ENCODE data around the gene RNPC3. TPM values are rescaled to one million over a fixed set of nuclear protein-coding genes. Genes with fewer than 3 reads are reported as not detected.
"Not testable (repeated sequence)": the region's sequence is repeated elsewhere in the genome, so short reads cannot be mapped to it uniquely, and the experiment has no call there.

Gene RNPC3
- total RNA-seq, 1 donor from 2014 or later, result 18.7 TPM

DNA sequence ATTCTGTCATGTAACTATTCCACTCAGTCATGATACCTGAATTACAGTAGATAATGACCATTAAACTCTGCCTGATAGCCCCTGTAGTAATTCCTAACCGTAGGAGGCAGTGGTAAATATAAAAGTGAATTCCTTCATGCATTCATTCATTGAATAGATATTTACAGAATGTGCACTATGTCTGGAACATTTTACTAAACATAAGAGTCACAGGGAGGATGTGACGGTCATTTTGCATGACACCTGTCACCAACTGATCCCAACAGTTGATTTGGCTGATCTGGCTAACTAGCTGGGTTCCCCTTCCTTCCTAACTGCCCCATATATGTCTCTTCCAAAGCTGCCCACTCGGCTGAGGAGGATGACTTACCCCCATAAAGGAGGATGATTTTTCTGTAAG lies 2.2 kb upstream of the RNPC3 start:
- H3K4me3 Mint-ChIP-seq, result no peak overlapping the region
- H3K27me3 Mint-ChIP-seq, result peaks cover 3% of the 10 kb centered on the region
- intact Hi-C loops (cut with micrococcal nuclease), result no loop called here
- no peak overlapping the region for H3K27ac Mint-ChIP-seq
- peaks cover 5% of the 10 kb centered on the region for H3K36me3 Mint-ChIP-seq (ENCODE audit: low read depth)
- H3K4me1 Mint-ChIP-seq, result peaks cover 19% of the 10 kb centered on the region
- no peak for DNase-seq
- H3K9me3 Mint-ChIP-seq, result no peaks in the 10 kb centered on the region

DNA sequence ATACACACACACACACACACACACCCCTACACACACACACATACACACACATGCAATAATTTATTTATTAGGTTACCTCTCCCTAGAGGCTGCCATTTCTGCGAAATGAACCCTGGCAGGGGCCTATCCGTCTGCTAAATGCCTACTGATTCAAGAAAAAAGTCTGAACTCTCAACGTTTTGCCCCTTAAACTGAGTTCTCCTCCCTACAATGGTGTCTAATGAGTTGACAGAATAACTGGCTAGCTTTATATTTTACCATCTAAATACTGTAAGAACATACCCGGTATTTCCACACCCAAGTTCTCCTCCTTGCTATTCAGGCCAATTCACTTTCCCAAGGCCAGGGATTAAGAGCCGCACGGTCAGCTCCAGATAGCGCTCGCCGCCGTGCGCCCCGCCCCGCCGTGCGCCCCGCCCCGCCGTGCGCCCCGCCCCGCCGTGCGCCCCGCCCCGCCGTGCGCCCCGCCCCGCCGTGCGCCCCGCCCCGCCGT lies 339 bp upstream of the RNPC3 start:
- DNase-seq, result no peak
- Mint-ChIP-seq H3K4me3 (peak overlapping the region; percentile 84), H3K27me3 (peaks cover 3% of the 10 kb centered on the region), H3K4me1 (peaks cover 34% of the 10 kb centered on the region), H3K9me3 (no peaks in the 10 kb centered on the region), H3K27ac (peak overlapping the region; percentile 77), H3K36me3 (ENCODE audit: low read depth) (peaks cover 16% of the 10 kb centered on the region)
- intact Hi-C loops (cut with micrococcal nuclease), result loop anchor here (1.0 to 5.0 kb wide), 2 partner anchors 9 to 158 kb away; no protein-coding TSS in a partner anchor

DNA sequence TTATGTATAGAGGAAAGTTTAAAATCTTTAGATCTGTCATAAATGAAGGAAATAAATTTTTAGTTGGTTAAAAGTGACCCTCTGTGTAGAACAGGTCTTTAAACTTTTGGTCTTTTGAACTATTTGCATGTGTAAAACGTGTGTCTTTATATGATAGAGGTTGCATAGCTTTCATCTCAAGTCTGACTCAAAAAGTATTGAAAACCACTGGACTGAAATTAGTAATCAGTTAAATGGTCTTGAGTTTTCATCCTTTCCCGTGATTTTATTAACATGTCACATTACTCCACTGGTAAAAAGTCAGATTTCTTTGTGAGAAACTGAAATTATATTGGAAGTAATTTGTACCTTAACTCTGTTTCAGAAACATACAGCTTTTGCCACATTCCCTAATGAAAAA lies 1.8 kb downstream of the RNPC3 start:
- Mint-ChIP-seq H3K27ac (peak overlapping the region; percentile 74), H3K27me3 (peaks cover 3% of the 10 kb centered on the region), H3K4me1 (peaks cover 47% of the 10 kb centered on the region), H3K9me3 (no peaks in the 10 kb centered on the region), H3K4me3 (peak overlapping the region; percentile 80), H3K36me3 (ENCODE audit: low read depth) (peaks cover 36% of the 10 kb centered on the region)
- intact Hi-C loops (cut with micrococcal nuclease), result loop anchor here (2.0 to 5.0 kb wide), 2 partner anchors 17 to 160 kb away; no protein-coding TSS in a partner anchor
- no peak for DNase-seq

DNA sequence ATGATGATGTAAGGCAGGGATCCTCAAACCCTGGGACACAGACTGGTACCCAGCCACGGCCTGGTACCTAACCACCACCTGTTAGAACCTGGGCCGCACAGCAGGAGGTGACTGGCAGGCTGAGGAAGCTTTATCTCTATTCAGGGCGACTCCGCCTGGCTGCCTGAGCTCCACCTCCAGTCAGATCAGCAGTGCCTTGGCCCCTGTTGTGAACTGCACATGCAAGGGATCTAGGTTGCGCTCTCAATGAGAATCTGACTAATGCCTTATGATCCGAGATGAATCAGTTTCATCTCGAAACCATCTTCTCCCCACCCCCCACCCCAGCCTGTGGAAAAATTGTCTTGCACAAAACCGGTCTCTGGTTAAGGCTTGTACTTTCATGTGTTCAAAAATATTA lies 4.2 kb downstream of the RNPC3 start:
- Mint-ChIP-seq H3K4me3 (no peak overlapping the region), H3K4me1 (peaks cover 56% of the 10 kb centered on the region), H3K9me3 (no peaks in the 10 kb centered on the region), H3K27ac (no peak overlapping the region), H3K27me3 (no peaks in the 10 kb centered on the region), H3K36me3 (ENCODE audit: low read depth) (peaks cover 51% of the 10 kb centered on the region)
- intact Hi-C loops (cut with micrococcal nuclease), result loop anchor here (5.0 kb wide), 1 partner anchor 162 kb away; no protein-coding TSS in a partner anchor
- no peak for DNase-seq

DNA sequence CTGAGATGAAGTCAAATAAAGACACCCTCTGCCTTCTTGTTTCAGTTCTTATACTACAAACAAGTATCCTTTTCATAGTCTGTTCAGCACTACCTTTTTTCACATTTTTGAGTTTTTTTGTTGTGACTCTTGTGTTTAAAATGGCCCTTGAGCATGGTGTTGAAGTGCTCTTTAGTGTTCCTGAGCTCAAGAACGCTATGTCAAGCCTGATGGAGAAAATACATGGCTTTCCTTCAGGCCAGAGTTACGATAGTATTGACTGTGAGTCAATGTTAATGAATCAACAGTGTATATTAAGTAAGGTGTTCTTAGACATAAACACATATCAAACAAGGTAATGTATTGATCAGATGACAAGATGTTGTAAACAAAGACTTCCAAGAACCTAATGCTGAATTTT lies 12.7 kb downstream of the RNPC3 start:
- no peak overlapping the region for H3K4me3 Mint-ChIP-seq
- H3K36me3 Mint-ChIP-seq (ENCODE audit: low read depth), result peaks cover 46% of the 10 kb centered on the region
- peaks cover 7% of the 10 kb centered on the region for H3K4me1 Mint-ChIP-seq
- intact Hi-C loops (cut with micrococcal nuclease), result no loop called here
- no peaks in the 10 kb centered on the region for H3K27me3 Mint-ChIP-seq
- no peaks in the 10 kb centered on the region for H3K9me3 Mint-ChIP-seq
- H3K27ac Mint-ChIP-seq, result no peak overlapping the region
- DNase-seq, result no peak

DNA sequence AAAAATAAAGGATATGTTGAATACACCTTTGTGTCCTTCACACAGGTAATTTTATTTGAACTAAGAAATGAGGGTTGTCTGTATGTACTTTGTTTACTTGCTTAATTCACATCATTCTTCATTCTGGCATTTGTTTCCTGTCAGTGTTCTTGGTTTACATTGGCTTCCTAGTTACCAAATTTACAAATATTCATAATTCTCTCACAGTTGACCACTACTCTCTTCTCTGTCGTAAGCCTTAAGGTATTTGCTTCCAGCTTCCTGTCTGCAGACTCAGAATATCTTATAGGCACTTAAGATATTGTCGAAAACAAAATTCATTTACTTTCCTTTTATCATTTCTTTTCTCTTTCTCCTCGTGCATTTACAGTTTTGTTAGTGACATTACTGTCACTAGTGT lies 15.9 kb downstream of the RNPC3 start:
- Mint-ChIP-seq H3K36me3 (ENCODE audit: low read depth) (peaks cover 46% of the 10 kb centered on the region), H3K4me3 (no peak overlapping the region), H3K9me3 (no peaks in the 10 kb centered on the region), H3K4me1 (peaks cover 2% of the 10 kb centered on the region), H3K27ac (no peak overlapping the region), H3K27me3 (no peaks in the 10 kb centered on the region)
- DNase-seq, result no peak
- intact Hi-C loops (cut with micrococcal nuclease), result no loop called here

DNA sequence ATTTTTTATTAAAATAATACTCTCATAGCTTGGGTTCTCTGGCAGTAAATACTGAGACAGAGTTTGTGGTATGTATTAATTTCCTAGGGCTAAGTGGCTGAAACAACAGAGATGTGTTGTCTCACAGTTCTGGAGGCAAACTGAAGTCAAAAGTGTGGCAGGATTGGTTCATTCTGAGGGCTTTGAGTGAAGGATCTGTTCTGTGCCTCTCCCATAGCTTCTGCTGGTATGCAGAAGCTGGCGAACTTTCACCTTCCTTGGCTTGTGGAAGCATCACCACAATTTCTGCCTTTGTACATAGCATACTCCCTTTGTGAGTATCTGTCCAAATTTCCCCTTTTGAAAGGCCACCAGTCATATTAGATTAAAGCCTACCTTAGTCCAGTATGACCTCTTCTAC lies 21.0 kb downstream of the RNPC3 start:
- H3K36me3 Mint-ChIP-seq (ENCODE audit: low read depth), result peaks cover 47% of the 10 kb centered on the region

DNA sequence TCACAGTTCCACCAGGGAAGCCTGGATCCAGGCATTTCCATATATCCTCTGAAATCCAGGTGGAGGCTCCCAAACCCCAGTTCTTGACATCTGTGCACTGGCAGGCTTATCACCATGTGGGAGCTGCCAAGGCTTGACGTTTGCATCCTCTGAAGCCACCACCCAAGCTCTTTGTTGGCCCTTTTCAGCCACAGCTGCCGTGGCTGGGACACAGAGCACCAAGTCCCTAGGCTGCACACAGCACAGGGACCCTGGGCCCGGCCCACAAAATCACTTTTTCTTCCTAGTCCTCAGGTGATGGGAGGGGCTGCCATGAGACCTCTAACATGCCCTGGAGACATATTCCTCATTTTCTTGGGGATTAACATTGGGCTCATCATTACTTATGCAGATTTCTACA lies 22.3 kb downstream of the RNPC3 start:
- Mint-ChIP-seq H3K36me3 (ENCODE audit: low read depth) (peaks cover 48% of the 10 kb centered on the region), H3K4me3 (no peak overlapping the region), H3K27me3 (no peaks in the 10 kb centered on the region), H3K27ac (no peak overlapping the region), H3K9me3 (no peaks in the 10 kb centered on the region), H3K4me1 (no peaks in the 10 kb centered on the region)
- intact Hi-C loops (cut with micrococcal nuclease), result no loop called here
- DNase-seq, result no peak

More for the DNA sequence above, 21.0 kb downstream of the RNPC3 start:
- Mint-ChIP-seq H3K9me3 (no peaks in the 10 kb centered on the region), H3K4me1 (peaks cover under 1% of the 10 kb centered on the region), H3K27me3 (no peaks in the 10 kb centered on the region), H3K27ac (no peak overlapping the region), H3K4me3 (no peak overlapping the region)
- intact Hi-C loops (cut with micrococcal nuclease), result no loop called here
- DNase-seq, result no peak

DNA sequence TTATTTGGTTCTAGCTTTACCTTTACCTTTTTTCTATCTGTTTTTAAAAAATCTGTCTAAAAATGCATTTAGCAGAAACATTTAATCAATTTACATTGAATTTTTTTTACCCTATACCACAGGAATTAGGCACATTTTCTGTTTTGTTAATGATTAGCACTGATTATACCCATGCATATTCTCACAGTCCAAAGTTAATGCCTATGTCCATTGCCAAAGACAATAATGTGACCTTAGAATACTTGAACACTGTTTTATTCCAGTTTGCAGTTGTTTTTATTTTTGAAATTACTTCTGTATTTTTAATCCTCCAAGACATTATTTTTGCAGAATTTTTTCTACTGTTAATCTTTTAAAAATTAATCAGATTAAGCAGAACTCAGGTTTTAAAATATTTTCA lies 34.9 kb downstream of the RNPC3 start:
- Mint-ChIP-seq H3K9me3 (no peaks in the 10 kb centered on the region), H3K36me3 (ENCODE audit: low read depth) (peaks cover 14% of the 10 kb centered on the region), H3K4me1 (peaks cover 7% of the 10 kb centered on the region), H3K27ac (no peak overlapping the region), H3K4me3 (no peak overlapping the region), H3K27me3 (no peaks in the 10 kb centered on the region)
- no peak for DNase-seq
- intact Hi-C loops (cut with micrococcal nuclease), result no loop called here

DNA sequence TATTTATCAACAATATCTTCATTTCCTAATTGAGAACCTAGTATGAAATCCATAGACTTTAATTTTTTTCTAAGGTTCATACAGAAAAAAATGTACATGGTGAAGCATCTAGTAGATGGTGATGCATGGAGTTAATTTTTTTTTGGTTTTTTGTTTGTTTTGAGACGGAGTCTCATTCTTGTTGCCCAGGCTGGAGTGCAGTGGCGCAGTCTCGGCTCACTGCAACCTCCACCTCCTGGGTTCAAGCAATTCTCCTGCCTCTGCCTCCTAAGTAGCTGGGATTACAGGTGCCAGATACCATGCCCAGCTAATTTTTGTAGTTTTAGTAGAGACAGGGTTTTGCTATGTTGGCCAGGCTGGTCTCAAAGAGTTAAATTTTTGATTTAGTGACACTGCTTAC lies 35.6 kb downstream of the RNPC3 start:
- H3K36me3 Mint-ChIP-seq (ENCODE audit: low read depth); DNase-seq; H3K27ac Mint-ChIP-seq; H3K27me3 Mint-ChIP-seq; H3K4me1 Mint-ChIP-seq; H3K9me3 Mint-ChIP-seq; intact Hi-C loops (cut with micrococcal nuclease); H3K4me3 Mint-ChIP-seq: not testable (repeated sequence)

DNA sequence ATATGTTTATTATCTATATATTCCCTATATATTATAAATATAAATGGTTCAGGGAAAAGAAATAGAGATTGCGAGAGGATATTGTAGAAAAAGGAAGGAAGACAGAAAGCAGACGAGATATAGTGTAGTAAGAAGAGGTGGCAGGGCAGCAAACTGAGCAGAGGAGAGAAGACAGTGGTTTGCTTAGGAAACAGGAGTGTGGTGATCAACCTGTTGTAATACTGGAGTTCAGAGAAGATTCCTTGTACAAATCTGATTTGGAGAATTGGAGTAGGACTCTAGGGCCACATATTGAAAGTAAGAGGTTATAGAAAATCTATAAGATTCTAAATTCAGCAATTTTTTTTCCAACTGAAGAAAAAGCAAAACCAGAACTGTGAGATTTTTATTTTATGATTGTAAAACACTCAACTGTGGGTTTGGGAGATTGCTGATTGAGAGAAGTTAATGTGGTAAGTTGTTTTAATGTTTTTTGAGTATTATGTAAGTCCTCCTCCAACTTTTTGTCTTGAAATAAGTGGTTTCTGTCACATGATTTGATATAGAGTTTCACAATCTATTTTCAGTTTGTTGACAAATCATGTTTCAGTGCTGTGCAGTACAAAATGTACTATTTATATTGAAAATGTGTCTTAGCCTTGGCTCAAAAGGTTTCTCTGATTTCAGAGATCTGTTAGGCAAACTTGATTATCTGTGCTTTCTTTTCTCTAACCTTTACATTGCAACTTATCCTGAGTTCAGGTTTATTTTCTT lies 36.3 kb downstream of the RNPC3 start:
- no peak for DNase-seq
- Mint-ChIP-seq H3K4me3 (no peak overlapping the region), H3K27me3 (no peaks in the 10 kb centered on the region), H3K4me1 (peaks cover 7% of the 10 kb centered on the region), H3K27ac (no peak overlapping the region), H3K36me3 (ENCODE audit: low read depth) (peaks cover 3% of the 10 kb centered on the region), H3K9me3 (no peaks in the 10 kb centered on the region)
- intact Hi-C loops (cut with micrococcal nuclease), result no loop called here

DNA sequence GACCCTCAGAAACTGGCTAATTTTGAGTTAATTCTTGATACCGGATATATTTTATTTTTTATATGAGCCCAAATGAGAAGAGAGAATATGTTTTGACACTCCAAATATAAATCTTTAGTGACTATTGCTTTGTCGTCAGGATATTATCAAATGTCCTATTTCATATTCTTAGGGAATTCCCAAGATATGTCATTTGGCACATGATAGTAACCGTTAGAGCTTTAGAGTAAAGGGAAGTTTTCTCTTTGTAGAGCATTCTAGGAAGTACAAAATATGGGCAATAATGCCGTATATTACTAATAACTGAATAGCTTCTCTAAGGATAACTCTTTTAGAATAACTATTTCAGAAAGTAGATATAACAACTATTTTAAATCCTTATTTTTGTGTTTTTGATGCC lies 37.6 kb downstream of the RNPC3 start:
- intact Hi-C loops (cut with micrococcal nuclease), result no loop called here
- no peak overlapping the region for H3K27ac Mint-ChIP-seq
- H3K9me3 Mint-ChIP-seq, result no peaks in the 10 kb centered on the region
- H3K4me3 Mint-ChIP-seq, result no peak overlapping the region
- no peaks in the 10 kb centered on the region for H3K36me3 Mint-ChIP-seq (ENCODE audit: low read depth)
- H3K4me1 Mint-ChIP-seq, result peaks cover 7% of the 10 kb centered on the region
- DNase-seq, result no peak
- H3K27me3 Mint-ChIP-seq, result no peaks in the 10 kb centered on the region

DNA sequence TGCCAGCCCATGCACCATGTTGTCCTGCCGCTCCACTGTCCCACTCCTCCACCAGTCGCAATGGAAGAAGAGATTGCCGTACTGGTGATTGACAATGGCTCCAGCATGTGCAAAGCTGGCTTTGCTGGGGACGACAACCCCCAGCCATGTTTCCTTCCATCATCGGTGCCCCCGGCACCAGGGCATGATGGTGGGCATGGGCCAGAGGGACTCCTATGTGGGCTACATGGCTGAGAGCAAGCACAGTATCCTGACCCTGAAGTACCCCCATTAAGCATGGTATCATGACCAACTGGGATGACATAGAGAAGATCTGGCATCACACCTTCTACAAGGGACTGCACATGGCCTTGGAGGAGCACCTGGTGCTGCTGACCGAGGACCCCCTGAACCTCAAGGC lies 44.0 kb downstream of the RNPC3 start:
- Mint-ChIP-seq H3K9me3 (peaks cover 4% of the 10 kb centered on the region), H3K36me3 (ENCODE audit: low read depth) (peaks cover 1% of the 10 kb centered on the region), H3K27me3 (no peaks in the 10 kb centered on the region), H3K27ac (no peak overlapping the region), H3K4me3 (no peak overlapping the region), H3K4me1 (no peaks in the 10 kb centered on the region)
- DNase-seq, result no peak
- intact Hi-C loops (cut with micrococcal nuclease), result no loop called here

DNA sequence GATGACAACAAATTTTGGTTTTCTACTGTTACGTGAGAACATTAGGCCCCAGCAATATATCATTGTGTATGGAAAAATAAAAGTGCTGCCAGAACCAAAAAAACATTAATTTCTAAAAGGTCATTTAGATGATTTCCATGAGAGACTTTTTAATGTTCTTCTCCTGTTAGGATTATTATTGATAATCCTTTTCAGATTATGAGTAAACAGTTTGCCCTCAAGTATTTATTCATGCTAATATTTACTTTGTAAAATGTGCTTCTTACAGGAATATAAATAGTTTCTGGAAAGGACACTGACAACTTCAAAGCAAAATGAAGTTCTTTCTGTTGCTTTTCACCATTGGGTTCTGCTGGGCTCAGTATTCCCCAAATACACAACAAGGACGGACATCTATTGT lies 45.8 kb downstream of the RNPC3 start, which contains the start of gene AMY2B:
TSS of gene AMY2B (plus strand) at position 301 of the 400 bp plus-strand sequence. CDS start at position 315, 14 bp downstream.
- H3K4me1 Mint-ChIP-seq; H3K9me3 Mint-ChIP-seq; H3K36me3 Mint-ChIP-seq (ENCODE audit: low read depth); H3K27ac Mint-ChIP-seq; DNase-seq; H3K27me3 Mint-ChIP-seq; intact Hi-C loops (cut with micrococcal nuclease); H3K4me3 Mint-ChIP-seq: not testable (repeated sequence)

All from activated CD4-positive, alpha-beta T cell treated with anti-CD3 and anti-CD28 coated beads, Interleukin-2, amount 10 ng/mL, durations not matched to agents 24 days and 14 days (primary cell).